ENCODE results near the gene WNK3. TPM values are rescaled to one million over a fixed set of nuclear protein-coding genes. Genes with fewer than 3 reads are reported as not detected.
A peak's percentile ranks its signal among the peaks of the same experiment; 100 is the strongest.

The WNK3 gene
- total and polyA plus RNA-seq, 2 of the 13 experiments (the other 11 are each of a cell fraction or from before 2014, with no cell fraction given) = 0.12 to 0.62 TPM

GRCh38 chrX:54182864-54183613 lies 174.8 kb downstream of the WNK3 start, which contains the start of gene FAM120C (continued):
- TF ChIP-seq RORA (CRISPR knock-in tag; IDR thresholded peaks at IDR 0.05) = no peak
- TF ChIP-seq SNAPC4 (CRISPR knock-in tag; IDR thresholded peaks at IDR 0.05) = no peak
- TF ChIP-seq TMF1 (CRISPR knock-in tag; IDR thresholded peaks at IDR 0.05; ENCODE audit: low read depth) = no peak
- no peak for TF ChIP-seq ZNF367 (CRISPR knock-in tag; IDR thresholded peaks at IDR 0.05; ENCODE audit: borderline replicate concordance)
- TF ChIP-seq ZSCAN31 (CRISPR knock-in tag; IDR thresholded peaks at IDR 0.05; ENCODE audit: low read depth) = no peak
- TF ChIP-seq HNRNPLL (IDR thresholded peaks at IDR 0.05; ENCODE audit: low read depth, low read length, poor library complexity, severe bottlenecking) = peak; percentile 38
- TF ChIP-seq MAX (IDR thresholded peaks at IDR 0.05) = no peak; the same call in none of the 2 replicates
- no peak; the same call in 1 of the 2 replicates for TF ChIP-seq ZMYM4 (CRISPR knock-in tag; IDR thresholded peaks at IDR 0.05)
- TF ChIP-seq ZNF362 (CRISPR knock-in tag; IDR thresholded peaks at IDR 0.05; ENCODE audit: borderline replicate concordance) = no peak
- no peak for TF ChIP-seq ATF5 (CRISPR knock-in tag; IDR thresholded peaks at IDR 0.05; ENCODE audit: low read depth)
- TF ChIP-seq ZNF83 (CRISPR knock-in tag; IDR thresholded peaks at IDR 0.05; ENCODE audit: borderline replicate concordance) = no peak
- no peak for TF ChIP-seq GPBP1L1 (CRISPR knock-in tag; IDR thresholded peaks at IDR 0.05)
- no peak for TF ChIP-seq USF2 (IDR thresholded peaks at IDR 0.05; ENCODE audit: low read depth, low read length)
- TF ChIP-seq USF2 (CRISPR knock-in tag; IDR thresholded peaks at IDR 0.05; ENCODE audit: borderline replicate concordance) = no peak
- TF ChIP-seq ZNF333 (CRISPR knock-in tag; IDR thresholded peaks at IDR 0.05; ENCODE audit: borderline replicate concordance) = no peak
- no peak for TF ChIP-seq CHD4 (IDR thresholded peaks at IDR 0.05; ENCODE audit: borderline replicate concordance, low read length)
- TF ChIP-seq ZNF670 (CRISPR knock-in tag; IDR thresholded peaks at IDR 0.05; ENCODE audit: borderline replicate concordance) = no peak
- no peak for TF ChIP-seq ZNF709 (CRISPR knock-in tag; IDR thresholded peaks at IDR 0.05)
